Activated CD4-positive, CD25-positive, alpha-beta regulatory T cell treated with anti-CD3 and anti-CD28 coated beads, Interleukin-2, amount 50 U/mL, for 72 hours (primary cell): ENCODE measurements around the gene ANKRD10.

Source experiments
- DNase-seq: peaks from one replicate; pipeline ENCODE4 v3.0.0; 2021

The ANKRD10 gene

DNA sequence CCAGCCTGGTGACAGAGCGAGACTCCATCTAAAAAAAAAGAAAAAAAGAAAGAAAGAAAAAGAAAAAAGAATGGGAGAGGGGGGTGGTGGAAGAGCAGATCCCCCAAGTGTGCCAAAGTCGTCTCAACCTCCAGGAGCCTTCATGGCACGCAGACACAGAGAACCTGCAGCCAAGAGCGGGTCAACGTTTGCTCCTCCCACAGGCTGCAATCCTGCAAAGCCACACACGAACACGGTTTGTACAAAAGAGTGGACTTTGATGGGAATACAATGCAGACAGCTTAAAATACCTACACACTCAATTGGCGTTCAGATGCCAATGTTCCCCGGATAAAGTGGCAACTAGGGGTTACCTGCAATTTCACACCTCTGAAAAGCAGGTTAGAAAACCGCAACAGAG is 29.4 kb downstream of the ANKRD10 start:
- DNase-seq = no peak

DNA sequence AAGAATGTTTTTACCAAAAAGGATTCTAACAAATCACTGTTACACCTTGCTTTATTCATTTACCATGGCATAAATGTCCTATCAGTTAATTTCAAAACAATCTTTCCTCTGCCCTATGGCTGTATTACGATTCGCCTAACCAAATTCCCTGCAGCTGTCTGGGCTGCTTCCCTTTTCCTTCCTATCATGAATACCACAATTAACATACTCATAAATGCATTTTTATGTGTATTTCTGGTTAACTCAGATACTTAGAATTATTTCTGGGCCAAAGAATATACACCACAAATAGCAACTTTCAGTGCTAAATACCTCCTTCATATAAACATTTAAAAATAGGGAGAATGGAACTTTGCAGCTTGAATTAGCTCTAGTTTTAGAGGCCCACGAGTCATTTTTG is 30.4 kb downstream of the ANKRD10 start:
- DNase-seq = no peak

DNA sequence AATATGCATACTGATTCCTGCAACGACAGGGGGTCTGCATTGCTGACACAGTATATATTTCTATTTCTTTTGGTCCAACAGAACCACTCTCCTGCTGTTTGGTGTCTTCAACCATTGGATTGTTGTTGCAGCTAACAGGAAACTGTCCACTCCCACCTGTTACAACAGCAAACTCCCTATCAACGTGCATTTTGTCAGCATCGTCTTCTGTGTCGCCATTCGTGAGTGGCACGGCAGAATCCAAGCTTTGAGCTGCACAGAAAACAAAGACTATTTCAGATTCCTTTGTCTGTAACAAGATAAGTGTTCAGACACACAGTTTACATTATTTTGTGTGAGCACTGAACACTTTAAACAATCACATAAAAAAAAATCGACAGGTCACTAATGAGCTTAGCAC is 31.3 kb downstream of the ANKRD10 start:
- DNase-seq = no peak

DNA sequence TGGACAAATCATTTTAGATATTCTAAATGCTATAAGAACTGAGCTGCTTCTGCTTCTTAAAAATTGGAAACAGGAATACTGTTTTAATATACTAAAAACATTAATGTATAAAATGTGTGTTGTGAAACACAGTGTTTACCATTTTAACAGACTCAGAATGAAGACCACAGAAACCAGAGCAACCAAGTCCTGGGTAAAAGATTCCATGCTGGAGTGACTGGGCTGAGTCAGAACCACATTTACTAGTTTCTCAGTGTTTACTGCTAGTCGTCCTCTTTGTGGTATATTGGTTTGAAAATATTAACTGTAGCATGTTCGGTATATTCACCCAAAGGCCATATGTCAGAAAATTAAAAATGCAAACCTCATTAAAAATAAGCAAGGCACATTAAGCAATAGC is 31.9 kb downstream of the ANKRD10 start:
- no peak for DNase-seq

DNA sequence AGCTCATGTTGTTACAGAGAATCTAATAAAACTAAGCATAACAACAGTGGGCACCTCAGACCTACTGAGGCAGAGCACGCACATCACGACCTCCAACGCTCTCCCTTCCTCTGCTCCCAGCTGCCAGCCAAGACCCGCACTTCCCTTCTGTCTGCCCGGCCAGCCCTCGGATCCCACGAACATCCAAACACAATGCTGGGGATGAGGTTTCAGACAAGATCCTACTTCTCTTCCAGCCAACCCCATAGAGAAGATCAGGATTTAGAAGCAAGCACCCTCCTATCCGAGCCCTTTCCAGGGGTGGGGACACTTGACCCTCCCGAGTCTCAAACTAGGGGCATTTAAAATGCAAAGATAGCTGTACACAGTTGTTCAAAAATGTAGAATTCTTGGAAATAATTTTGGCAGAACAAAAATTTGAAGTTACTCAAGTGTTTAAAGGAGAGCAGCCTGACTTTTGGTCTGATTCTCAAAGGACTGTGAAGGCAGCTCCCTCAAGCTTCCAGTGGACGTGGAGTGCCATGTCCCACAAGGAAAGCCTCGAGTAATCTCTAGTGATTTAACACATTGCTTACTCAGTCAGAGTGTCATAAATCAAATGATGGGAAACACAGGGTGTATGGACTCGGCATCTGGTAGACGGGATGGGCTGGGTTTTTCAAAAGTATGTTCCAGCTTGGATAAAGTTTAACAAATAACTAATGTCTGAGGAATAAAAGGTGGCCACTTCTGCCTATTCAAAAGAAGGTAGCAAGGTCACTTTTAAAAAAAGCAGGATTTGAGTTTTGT is 32.8 kb downstream of the ANKRD10 start:
- no peak for DNase-seq

DNA sequence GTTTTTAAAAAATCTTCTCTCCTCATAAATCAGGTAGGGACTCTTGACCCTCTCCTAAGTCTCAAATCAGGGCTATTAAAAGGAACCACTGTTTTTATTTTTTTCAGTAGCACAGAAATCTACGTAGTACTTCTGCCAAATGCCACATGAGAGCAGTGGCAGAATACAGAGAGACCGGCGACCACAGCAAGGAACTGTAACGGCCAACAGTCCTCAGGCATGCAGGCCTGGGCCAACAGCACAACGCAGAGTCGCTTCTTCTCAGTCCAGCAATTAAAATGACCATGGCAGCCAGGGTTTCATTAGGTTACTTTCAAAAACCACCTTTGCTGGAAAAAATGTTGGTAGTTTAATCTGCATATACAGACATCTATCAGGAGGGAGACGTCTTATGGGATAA is 34.2 kb downstream of the ANKRD10 start:
- no peak for DNase-seq

DNA sequence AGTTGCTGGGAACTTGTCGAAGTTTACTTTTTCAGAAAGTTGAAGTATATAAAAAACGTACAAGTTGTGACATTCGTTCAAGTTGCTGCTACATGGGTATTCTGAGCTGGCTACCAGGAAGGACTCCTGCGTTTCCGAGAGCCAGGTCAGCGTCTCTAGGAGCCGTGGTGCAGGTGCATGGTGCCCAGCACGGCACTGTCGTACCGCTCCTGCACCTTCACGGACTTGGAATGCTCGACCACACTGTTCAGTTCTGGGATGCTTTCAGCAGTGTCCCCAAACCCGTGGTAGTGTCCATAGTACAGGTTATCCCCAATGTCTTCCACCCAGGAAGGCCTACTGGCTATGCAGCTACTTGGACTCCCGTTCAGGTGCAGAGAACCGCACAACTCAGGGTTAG is 35.4 kb downstream of the ANKRD10 start:
- DNase-seq = no peak

DNA sequence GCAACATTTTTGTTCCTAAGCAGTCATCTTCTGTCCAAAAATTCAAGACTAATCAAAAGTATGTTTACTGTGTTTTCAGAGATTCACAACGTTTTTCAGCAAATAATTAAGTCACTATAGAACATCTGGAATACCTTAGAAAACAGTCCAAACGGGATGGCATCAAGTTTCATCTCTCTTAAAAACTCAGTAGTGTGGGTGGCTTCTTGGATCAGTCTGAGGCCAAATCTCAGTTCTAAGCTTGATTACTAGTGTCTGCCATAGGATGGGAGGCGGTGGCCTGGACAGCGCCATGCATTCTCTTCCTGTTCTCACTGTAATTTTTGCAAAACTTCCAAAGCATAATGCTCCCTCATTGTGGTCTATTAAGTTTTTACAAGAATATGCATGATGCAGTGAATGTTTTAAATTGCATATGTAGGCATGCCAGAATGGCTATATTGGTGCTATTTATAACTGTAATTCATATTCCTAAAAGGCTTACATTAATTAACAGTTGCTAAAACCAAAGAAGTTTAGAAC is 37.1 kb downstream of the ANKRD10 start:
- DNase-seq = no peak

DNA sequence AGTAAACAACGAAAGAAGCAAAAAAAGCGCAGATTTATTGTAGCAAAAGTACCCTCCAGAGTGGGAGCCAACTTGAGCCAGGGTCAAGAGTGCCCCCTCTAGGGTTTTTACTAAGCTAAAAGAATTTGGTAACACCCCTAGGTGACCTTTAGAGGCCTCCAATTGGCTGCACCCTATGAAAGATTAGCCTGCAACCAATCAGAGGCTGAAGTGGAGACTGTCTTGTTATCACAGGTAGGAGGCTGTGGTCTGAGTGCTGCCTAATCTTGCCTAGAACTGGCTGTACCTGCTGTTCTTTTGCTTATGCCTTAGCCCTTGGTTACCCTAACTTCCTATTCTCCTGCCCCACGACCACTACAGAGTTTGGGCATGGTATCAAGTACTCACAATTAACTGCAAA is 38.3 kb downstream of the ANKRD10 start:
- no peak for DNase-seq

DNA sequence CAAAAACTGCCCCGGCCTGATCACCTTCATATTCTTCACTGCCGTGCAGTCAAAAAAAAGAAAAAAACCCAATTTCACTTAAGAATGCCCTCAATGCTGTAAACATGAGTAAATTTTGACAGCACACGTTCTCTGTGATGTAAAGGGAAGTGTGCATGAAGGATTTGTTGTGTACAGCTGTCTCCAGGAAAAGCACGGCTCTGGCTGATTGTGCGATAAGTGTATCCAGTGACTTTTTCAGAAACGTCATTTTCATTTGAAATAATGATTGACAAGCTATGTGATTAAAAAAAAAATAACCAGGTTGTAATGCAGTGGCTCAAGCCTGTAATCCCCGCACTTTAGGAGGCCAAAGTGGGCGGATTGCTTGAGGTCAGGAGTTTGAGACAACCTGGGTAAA is 39.6 kb downstream of the ANKRD10 start:
- DNase-seq = no peak

DNA sequence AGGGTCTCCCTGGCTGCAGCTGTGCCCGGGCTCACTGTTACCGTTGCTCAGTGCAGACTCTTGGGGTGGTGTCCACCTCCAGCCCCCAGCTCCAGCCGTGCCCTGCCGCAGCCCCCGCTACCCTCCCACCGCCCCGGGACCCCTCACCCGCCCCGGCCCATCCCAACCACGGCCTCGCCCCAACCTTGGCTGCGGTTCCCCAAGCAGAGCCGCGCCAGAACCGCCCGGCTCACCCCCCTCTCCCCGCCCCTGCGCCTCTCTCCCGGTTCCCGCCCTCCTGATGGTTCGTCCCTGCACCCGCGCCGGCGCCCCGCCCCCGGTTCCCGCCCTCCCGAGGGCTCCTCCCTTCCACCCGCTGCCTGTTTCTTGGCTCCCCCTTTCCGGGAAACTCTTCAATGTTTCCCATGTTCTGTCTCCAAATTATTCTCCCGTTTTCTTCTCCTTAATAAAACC is 40.3 kb downstream of the ANKRD10 start:
- DNase-seq = peak; percentile 42

DNA sequence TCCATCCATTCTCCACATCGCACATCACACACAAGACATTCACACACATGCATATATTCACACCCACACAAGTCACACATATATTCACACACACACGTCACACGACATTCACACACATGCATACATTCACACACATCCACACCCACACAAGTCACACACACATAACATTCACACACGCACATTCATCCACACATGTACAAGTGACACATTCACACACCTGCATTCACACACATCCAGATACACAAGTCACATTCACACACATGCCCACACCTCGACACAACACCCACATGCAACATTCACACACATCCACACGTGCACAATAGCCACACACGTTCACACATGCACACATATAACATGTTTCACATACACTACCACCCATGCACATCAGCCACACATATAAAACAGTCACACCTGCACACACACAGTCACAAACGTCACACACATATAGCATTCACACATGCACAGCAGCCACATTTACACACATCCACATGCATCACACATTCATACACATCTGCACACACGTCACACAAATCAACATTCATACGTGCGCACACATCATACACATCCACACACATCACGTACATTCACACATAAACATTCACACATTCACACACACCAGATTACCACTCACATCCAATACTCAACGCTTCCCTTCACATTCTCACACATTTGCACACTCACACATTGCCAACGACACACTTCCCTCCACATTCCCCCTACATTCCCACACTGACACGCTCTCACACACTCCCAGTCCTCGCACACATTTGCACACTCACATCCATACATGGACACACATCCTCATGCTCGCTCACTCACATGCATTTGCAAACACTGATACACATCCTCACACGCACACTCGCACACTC is 41.0 kb downstream of the ANKRD10 start:
- no peak for DNase-seq

DNA sequence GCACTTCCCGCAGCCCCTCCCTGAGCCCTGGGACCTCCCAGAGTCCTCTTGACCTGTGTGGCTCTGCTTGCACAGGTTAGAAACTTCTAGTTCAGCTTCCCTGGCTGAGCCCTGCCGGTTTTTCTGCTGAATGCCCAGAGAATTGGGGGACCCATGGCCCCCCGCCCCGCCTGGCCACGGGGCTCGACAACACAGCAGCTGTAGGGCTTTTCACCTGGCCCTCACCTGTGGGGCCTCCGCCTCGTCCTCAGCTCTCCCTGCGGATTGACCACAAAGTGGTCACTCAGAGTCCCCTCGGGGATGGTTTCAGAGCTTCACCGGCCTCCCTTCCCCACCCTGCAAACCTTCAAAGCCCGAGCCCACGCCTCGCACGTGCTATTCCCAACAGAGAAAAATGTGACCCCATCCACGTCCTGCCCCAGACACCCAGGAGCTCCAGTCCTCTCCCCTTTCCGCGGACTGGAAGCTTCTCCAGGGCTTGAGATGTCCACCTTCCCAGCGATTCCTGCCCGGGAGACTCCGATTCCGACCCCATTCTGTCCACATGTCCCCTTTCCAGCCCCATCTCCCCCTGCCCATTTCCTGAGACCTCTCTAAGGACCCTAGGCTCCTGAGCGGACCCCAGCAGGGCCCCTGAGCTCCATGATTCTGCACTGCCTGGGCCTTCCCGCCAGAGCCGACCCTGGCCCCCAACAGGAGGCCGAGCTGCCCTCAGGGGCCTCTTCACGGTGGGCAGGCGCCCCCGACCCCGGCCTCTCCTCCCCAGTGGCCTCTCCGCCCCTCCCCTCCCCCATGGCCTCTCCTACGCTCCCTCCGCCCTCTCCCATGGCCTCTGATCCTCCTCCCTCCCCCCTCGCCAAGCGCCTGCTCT is 41.9 kb downstream of the ANKRD10 start:
- no peak for DNase-seq

DNA sequence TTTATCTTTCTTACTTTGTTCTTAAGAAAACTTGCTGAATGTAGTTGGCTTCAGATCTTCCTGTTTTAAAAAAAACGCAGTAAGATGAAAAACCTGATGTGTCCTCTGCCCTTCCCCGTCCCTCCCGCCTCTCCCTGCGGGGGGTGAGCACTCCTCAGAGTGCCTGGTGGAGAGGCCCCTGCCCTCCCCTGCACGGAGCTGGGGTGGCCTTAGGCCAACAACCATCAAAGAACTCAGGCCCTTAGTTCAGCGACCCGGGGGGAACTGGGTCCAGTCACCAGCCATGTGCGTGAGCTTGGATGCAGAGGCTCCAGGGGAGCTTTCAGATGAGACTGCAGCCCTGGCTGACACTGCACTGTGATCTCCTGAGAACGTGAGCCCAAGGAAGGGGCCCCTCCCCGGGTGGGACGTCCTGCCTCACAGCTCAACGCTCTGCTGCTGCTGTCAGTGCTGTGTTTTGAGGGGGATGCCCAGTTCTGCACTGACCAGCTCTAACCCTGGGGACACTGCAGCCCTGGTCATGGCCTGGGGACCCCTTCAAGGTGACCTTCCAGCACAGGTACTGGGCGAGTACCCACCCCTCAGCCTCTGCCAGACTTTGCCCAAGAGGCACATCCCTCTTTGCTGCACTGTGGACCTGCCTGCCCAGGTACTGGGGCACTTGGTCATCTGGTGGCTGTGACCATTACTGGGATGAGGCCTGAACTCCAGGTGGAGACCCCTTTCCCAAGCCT is 42.7 kb downstream of the ANKRD10 start:
- no peak for DNase-seq

DNA sequence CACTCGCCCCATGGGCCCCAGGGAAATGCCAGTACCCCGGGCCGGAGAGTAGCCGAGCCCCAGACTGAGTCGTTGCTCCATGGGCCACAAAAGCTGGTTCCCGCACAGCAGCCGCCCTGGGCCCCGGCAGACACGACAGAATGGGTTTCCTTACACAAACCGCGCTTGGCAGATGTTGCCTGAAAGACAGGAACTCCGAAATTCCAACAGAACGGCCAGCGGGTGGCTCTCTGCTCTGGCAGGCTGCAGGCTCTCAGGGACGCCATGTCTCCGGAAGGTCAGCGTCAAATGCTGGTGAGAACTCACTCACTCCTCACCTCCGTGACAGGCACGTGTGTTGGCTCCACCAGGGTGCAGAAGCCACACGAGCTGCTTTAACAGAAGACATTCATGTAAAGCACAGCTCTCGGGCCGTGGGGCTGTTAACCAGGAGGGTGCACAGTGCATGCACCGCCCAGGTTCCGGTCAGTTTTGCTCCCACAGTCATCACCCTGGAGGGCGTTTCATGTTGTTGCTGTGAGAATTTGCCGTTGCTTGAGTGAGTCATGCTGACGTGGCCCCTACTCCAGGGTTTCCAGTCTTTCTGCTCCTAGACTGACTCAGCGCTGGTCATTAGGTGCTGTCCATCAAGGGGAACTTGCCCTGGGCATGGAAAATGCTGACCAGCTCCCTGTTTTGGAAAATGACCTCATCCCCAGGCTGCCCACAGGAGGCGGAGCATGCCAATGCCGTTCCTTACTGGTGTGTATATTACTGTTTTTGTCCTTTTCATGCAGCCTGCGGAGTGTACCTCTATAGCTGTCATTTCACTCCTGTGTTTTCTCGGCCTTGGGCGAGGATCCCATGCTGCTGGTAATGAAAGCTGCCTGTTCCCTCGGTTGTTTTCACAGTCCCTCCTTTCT is 44.8 kb downstream of the ANKRD10 start:
- no peak for DNase-seq

DNA sequence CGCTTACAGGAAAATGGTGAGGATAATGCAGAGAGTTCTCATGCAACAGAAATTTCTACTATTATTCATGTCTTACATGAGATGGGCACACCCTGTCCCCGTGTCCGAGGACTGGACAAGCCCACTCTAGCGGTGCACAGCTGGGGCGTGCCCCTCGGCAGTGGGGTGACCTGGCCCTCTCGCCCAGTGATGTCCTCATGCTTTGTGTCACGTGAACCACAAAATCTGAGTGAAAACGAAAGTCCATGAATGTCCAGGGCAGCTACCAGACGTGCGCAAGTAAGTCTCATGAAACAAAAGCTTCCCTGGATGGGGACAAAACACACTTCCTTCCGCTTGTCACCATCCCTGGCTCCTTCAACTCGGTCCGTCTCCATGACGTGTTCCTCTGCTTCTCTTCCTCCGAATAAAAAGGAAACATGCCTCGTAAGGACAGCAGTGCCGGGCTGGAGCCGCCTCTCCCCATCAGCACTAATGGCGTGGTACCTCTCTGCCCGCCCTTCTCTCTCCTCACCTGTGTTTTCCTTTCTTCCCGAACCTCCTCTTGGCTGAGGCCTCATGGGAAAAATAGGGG is 45.6 kb downstream of the ANKRD10 start:
- DNase-seq = no peak

DNA sequence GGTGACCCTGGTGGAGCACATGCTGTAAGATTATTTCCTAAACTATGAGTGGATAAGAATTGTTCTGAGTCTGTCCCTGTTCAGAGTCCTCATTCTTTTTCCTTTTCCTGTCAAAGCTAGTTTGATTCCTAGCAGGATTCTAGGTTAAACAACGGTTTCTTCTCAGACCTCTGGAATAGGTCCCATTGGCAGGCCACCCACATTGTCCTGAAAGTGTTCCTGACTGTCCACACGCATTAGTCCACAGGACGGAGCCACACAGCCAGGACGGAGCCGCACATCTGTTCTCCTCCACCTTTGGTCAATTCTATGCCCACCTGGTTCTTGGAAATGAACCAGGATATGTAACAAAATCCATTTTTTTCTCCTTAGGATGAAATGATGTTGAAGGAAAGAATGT is 46.1 kb downstream of the ANKRD10 start:
- DNase-seq = no peak

DNA sequence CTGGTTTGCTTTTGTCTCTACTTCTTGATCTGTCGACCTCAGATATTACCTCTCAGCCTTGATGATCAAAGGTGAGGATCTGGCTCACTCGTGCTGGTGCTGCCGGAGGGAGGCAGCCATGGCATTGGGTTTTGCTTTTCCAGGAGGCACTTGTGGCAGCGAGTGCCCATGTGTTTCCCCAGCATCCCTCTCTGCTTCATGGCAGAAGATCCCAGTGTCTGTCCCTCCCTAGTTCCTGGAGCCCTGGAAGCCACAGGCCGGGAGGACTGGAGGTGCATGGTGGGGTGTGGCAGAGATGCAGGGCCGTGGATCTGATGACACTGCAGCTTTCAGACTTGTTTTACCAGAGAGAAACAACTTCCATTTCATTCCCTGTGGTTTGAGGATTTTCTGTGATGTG is 47.5 kb downstream of the ANKRD10 start:
- DNase-seq = no peak

DNA sequence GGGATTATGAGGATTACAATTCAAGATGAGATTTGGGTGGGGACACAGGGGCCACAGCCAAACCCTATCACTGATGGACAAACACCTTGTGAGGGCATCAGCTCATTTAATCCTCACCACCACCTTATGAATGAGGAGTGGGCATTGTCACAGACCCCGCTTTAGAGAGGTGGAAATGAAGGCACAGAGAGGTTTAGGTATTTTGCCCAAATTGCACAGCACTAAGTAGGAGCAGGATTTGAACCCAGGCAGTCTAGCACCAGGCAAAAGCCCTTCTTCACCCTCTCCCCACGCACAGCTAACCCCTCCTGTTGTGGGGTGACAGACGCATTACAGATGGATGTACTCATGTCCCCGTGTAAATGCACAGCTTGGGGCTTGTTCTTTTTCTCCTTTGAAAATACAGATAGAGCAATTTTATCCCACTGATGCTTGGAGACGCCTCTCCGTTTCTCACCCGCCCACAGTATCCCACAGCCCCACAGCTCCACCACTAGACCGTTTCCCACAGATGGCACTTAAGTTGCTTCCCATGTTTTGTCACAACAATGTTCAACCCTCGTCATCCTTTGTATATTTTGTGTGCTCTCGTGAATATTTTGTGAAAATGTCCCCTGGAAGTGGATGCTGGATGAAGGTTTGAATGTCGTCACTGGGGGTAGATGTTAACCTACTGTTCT is 48.2 kb downstream of the ANKRD10 start:
- no peak for DNase-seq

DNA sequence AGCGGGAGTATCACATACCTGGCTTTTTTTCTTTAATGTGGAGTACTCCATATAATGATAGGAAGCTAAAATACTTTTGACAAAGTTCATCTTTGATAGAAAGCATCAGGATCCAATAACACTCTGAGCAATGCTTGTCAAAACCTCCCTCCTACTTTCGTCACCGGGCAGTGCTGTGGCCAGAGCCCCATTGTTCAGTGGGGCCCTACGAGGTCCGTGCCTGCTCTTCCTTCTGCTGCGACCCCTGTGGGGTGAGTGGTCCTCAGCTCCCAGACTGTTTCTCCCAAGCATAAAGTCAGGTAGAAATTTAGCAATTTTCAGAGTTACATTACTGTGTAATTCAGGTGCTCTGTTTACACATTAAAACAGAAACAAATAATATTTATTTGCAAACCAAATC is 51.2 kb downstream of the ANKRD10 start:
- DNase-seq = no peak
